Uterus (tissue), 4 donors: ENCODE data around the gene RNF123. TPM values are rescaled to one million over a fixed set of nuclear protein-coding genes. Genes with fewer than 3 reads are reported as not detected.

Experiments used
- DNase-seq, 2 donors: peaks; one replicate each; pipeline ENCODE4 v3.0.0-alpha.2; 2019 to 2020
- H3K27ac ChIP-seq, 2 donors: fragments of 200-600 bp; sonication (generic); 1 replicate in 1 of 2; 2 replicates in 1 of 2; pipeline ENCODE4 v1.5.1; 2016 to 2018
- H3K27me3 ChIP-seq, 2 donors: fragments of 200-600 bp; sonication (generic); one replicate each; pipeline ENCODE4 v1.5.1; 2018 to 2019; ENCODE audit warnings: control low read depth in 1 of 2
- H3K36me3 ChIP-seq, 2 donors: fragments of 200-600 bp; sonication (generic); one replicate each; pipeline ENCODE4 v1.5.1; 2019; ENCODE audit warnings: control low read depth in 1 of 2
- H3K4me1 ChIP-seq, 2 donors: fragments of 200-600 bp; sonication (generic); one replicate each; pipeline ENCODE4 v1.5.1; 2018 to 2019; ENCODE audit warnings: control low read depth in 1 of 2
- H3K4me3 ChIP-seq, 2 donors: fragments of 200-600 bp; sonication (generic); 1 replicate in 1 of 2; 2 replicates in 1 of 2; pipeline ENCODE4 v1.5.1; 2018 to 2019; ENCODE audit warnings: mild to moderate bottlenecking in 1 of 2
- H3K9me3 ChIP-seq, 2 donors: fragments of 200-600 bp; sonication (generic); one replicate each; pipeline ENCODE4 v1.5.1; 2019; ENCODE audit warnings: control low read depth in 1 of 2
- CTCF ChIP-seq, 4 experiments: fragments of 200-600 bp in 2 of 4; fragments of 450-650 bp in 2 of 4; sonication (generic) in 2 of 4; IDR thresholded peaks; one replicate each; pipeline ENCODE4 v1.5.1; 2016 to 2019; ENCODE audit warnings: antibody characterized with exemption in 4 of 4, mild to moderate bottlenecking in 2 of 4, moderate library complexity in 1 of 4
- POLR2A ChIP-seq, 2 donors: fragments of 450-650 bp; IDR thresholded peaks; one replicate each; pipeline ENCODE4 v1.6.1; 2016; ENCODE audit warnings: antibody characterized with exemption in 2 of 2, mild to moderate bottlenecking in 1 of 2, moderate library complexity in 1 of 2
- intact Hi-C: fragments of 100-400 bp; cut with DNase I; formaldehyde crosslinking; loops from one replicate; pipeline ENCODE4 v1.15.1; 2023; ENCODE audit warnings: low total_unique reads
- total RNA-seq, 4 donors: library from RNA; depleted of rRNA in 3 of 4; stranded (reverse); fragments of >200 nt in 3 of 4; gene quantifications; one replicate each; pipeline versions ENCODE4 v1.1.0 to v1.2.4, GENCODE V29; 2014 to 2023
- donor health status: DM: yes; HTN: yes; CAD: no.

The RNF123 gene
- total RNA-seq, 4 donors from 2014 or later: 10.9 to 47.3 (median 25.3) TPM

- Histone ChIP-seq H3K27ac (no peak overlapping the region), H3K4me3 (no peak overlapping the region), H3K36me3 (no peaks in the 10 kb centered on the region), H3K9me3 (no peaks in the 10 kb centered on the region), H3K4me1 (no peaks in the 10 kb centered on the region), H3K27me3 (no peaks in the 10 kb centered on the region)
- TF ChIP-seq CTCF (IDR thresholded peaks at IDR 0.05) (no peak), POLR2A (IDR thresholded peaks at IDR 0.05) (no peak)
- intact Hi-C loops: no loop called here
- no peak for DNase-seq
Measured at GRCh38 chr3:49657208-49657915, 32.0 kb upstream of the RNF123 start.

GRCh38 chr3:49658711-49659110 is 30.6 kb upstream of the RNF123 start:
- Histone ChIP-seq H3K27me3 (no peaks in the 10 kb centered on the region), H3K27ac (no peak overlapping the region), H3K36me3 (no peaks in the 10 kb centered on the region), H3K9me3 (no peaks in the 10 kb centered on the region), H3K4me1 (no peaks in the 10 kb centered on the region), H3K4me3 (no peak overlapping the region)
- no peak for TF ChIP-seq CTCF (IDR thresholded peaks at IDR 0.05)
- no peak for TF ChIP-seq POLR2A (IDR thresholded peaks at IDR 0.05)
- no peak for DNase-seq
- intact Hi-C loops: no loop called here

- intact Hi-C loops: no loop called here
- no peak for DNase-seq
- no peaks in the 10 kb centered on the region for H3K4me1 ChIP-seq
- no peak for TF ChIP-seq POLR2A (IDR thresholded peaks at IDR 0.05)
- no peaks in the 10 kb centered on the region for H3K27me3 ChIP-seq
- no peak overlapping the region for H3K27ac ChIP-seq
- no peak overlapping the region for H3K4me3 ChIP-seq
- H3K9me3 ChIP-seq: no peaks in the 10 kb centered on the region
- no peaks in the 10 kb centered on the region for H3K36me3 ChIP-seq
Measured at GRCh38 chr3:49659756-49660155, 29.6 kb upstream of the RNF123 start.

GRCh38 chr3:49661281-49661680 is 28.1 kb upstream of the RNF123 start:
- DNase-seq: no peak
- no peak overlapping the region for H3K27ac ChIP-seq
- H3K9me3 ChIP-seq: no peaks in the 10 kb centered on the region
- H3K4me1 ChIP-seq: no peaks in the 10 kb centered on the region
- intact Hi-C loops: no loop called here
- H3K36me3 ChIP-seq: no peaks in the 10 kb centered on the region
- no peak overlapping the region for H3K4me3 ChIP-seq
- no peaks in the 10 kb centered on the region for H3K27me3 ChIP-seq
- TF ChIP-seq POLR2A (IDR thresholded peaks at IDR 0.05) (no peak), CTCF (IDR thresholded peaks at IDR 0.05) (no peak)

- no peak overlapping the region for H3K4me3 ChIP-seq
- no peak for DNase-seq
- H3K36me3 ChIP-seq: no peaks in the 10 kb centered on the region
- no peaks in the 10 kb centered on the region for H3K9me3 ChIP-seq
- no peaks in the 10 kb centered on the region for H3K4me1 ChIP-seq
- H3K27ac ChIP-seq: no peak overlapping the region
- intact Hi-C loops: no loop called here
- H3K27me3 ChIP-seq: no peaks in the 10 kb centered on the region
- TF ChIP-seq POLR2A (IDR thresholded peaks at IDR 0.05) (no peak), CTCF (IDR thresholded peaks at IDR 0.05) (no peak)
Measured at GRCh38 chr3:49662021-49662420, 27.3 kb upstream of the RNF123 start.
